Measurements from ENCODE around the gene TTYH1. TPM values are rescaled to one million over a fixed set of nuclear protein-coding genes. Genes with fewer than 3 reads are reported as not detected.
A peak's percentile ranks its signal among the peaks of the same experiment; 100 is the strongest.

The TTYH1 gene
- total and polyA plus RNA-seq, 9 of the 15 experiments (the other 6 are each of a cell fraction or from before 2014, with no cell fraction given): 0.08 TPM; not detected in 8

- Histone ChIP-seq H3K9ac (ENCODE audit: insufficient read depth in 1 of 2, low read depth in 2 of 2, low read length in 2 of 2) (peak overlapping the region in 1 of 2 experiments; percentile 48; a peak in 1 of 4 replicates), H3K4me2 (ENCODE audit: insufficient read depth, low read length) (no peak overlapping the region), H3K79me2 (ENCODE audit: control insufficient read depth, insufficient read depth, low read length) (peaks cover 5% of the 10 kb centered on the region), H3K27me3 (ENCODE audit: control insufficient read depth in 2 of 2, insufficient read depth in 2 of 2, low read length in 2 of 2) (no peaks in the 10 kb centered on the region), H3K9me3 (replicated peaks; ENCODE audit: control insufficient read depth, insufficient read depth, low read depth, low read length) (no peaks in the 10 kb centered on the region), H2AFZ (ENCODE audit: low read depth, low read length) (no peak overlapping the region), H3K4me3 (no peak overlapping the region), H3K27ac (ENCODE audit: extremely low read depth, low read depth, low read length) (no peak overlapping the region), H3K4me1 (replicated peaks in 1 of 2; ENCODE audit: control insufficient read depth in 2 of 2, insufficient read depth in 2 of 2, low read length in 2 of 2) (peaks cover 0 to 34% of the 10 kb centered on the region in 2 experiments; a peak in 2 of 5 replicates), H4K20me1 (replicated peaks; ENCODE audit: control insufficient read depth, insufficient read depth, low read length) (peaks cover 19% of the 10 kb centered on the region; the same call in 1 of the 2 replicates), H3K36me3 (ENCODE audit: control insufficient read depth, insufficient read depth, low read length) (peaks cover 87% of the 10 kb centered on the region), H3K9me1 (ENCODE audit: control insufficient read depth, insufficient read depth, low read length) (peaks cover 2% of the 10 kb centered on the region)
- in situ Hi-C loops (cut with MboI): no loop called here
- DNase-seq (ENCODE audit: extremely low read depth in 1 of 4, low spot score in 3 of 4): peak in 2 of 4 experiments; percentile 6 to 9
- intact Hi-C loops (cut with micrococcal nuclease): no loop called here
- CTCF ChIA-PET (ENCODE audit: low intra/inter-chr PET ratio): no interaction called here
- no TSS peak for BruUV-seq (replicated peaks)
- POLR2A ChIA-PET: interaction anchor here (1.1 to 1.7 kb wide), 3 partner anchors 10 to 15 kb away, joined by 5 to 15 read pairs (median 6); partner anchors contain the start of genes CDC42EP5 and LENG8
- ATAC-seq: no peak
- 90% methylated on average over 11 of the region's 11 CpGs for WGBS (ENCODE audit: insufficient coverage, low coverage, missing lambda C conversion rate)
- TF ChIP-seq, protein P1, sequence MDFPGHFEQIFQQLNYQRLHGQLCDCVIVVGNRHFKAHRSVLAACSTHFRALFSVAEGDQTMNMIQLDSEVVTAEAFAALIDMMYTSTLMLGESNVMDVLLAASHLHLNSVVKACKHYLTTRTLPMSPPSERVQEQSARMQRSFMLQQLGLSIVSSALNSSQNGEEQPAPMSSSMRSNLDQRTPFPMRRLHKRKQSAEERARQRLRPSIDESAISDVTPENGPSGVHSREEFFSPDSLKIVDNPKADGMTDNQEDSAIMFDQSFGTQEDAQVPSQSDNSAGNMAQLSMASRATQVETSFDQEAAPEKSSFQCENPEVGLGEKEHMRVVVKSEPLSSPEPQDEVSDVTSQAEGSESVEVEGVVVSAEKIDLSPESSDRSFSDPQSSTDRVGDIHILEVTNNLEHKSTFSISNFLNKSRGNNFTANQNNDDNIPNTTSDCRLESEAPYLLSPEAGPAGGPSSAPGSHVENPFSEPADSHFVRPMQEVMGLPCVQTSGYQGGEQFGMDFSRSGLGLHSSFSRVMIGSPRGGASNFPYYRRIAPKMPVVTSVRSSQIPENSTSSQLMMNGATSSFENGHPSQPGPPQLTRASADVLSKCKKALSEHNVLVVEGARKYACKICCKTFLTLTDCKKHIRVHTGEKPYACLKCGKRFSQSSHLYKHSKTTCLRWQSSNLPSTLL (IDR thresholded peaks at IDR 0.05): no peak
- TF ChIP-seq MLLT1 (IDR thresholded peaks at IDR 0.05) (no peak), XRCC3 (IDR thresholded peaks at IDR 0.05) (no peak), RBFOX2 (IDR thresholded peaks at IDR 0.05; ENCODE audit: low read depth, low read length) (peak; percentile 37; the same call in 1 of the 2 replicates)
- FAIRE-seq: no peak
These were observed 43.5 kb downstream of the TTYH1 start for GRCh38 chr19:54458648-54459281.

Data from K562 (cell line).